Colonic mucosa (tissue), 4 donors: ENCODE data around the gene FRYL. TPM values are rescaled to one million over a fixed set of nuclear protein-coding genes. Genes with fewer than 3 reads are reported as not detected.

Experiments used
- DNase-seq: peaks from one replicate; pipeline ENCODE4 v3.0.0-alpha.2; 2020
- H3K27ac ChIP-seq: fragments of 200-600 bp; one replicate; pipeline ENCODE4 v1.8.0; 2021
- H3K27me3 ChIP-seq: fragments of 200-600 bp; one replicate; pipeline ENCODE4 v1.8.0; 2021
- H3K36me3 ChIP-seq: fragments of 200-600 bp; one replicate; pipeline ENCODE4 v1.8.0; 2021
- H3K4me1 ChIP-seq: fragments of 200-600 bp; one replicate; pipeline ENCODE4 v1.8.0; 2021; ENCODE audit warnings: mild to moderate bottlenecking
- H3K4me3 ChIP-seq: fragments of 200-600 bp; one replicate; pipeline ENCODE4 v1.8.0; 2021
- H3K9ac ChIP-seq, 2 donors: one replicate each; pipeline ENCODE4 v1.7.0; 2013; ENCODE audit warnings: control low read depth in 2 of 2, low read depth in 2 of 2, low read length in 2 of 2
- H3K9me3 ChIP-seq: fragments of 200-600 bp; one replicate; pipeline ENCODE4 v1.8.0; 2021
- CTCF ChIP-seq: fragments of 200-600 bp; IDR thresholded peaks from one replicate; pipeline ENCODE4 v1.8.0; 2022; ENCODE audit warnings: antibody characterized with exemption, mild to moderate bottlenecking
- intact Hi-C: fragments of 100-400 bp; cut with DNase I; formaldehyde crosslinking; loops from one replicate; pipeline ENCODE4 v1.14.1; 2022
- total RNA-seq, 2 donors: library from RNA; stranded (reverse); fragmentation: NEBNext Ultra II Directional in 1 of 2; extraction: Animal tissue kit (Norgen Biotek cat#: 25700) in 1 of 2; gene quantifications; one replicate each; pipeline ENCODE4 v1.2.1, GENCODE V29; 2021
- donor health status: healthy.
- donor health status: DM: no; HTN: no; CAD: no.
- donor health status: DM: no; HTN: no; CAD: no.

The FRYL gene
- total RNA-seq, 2 donors from 2014 or later: 193 to 292 TPM

GRCh38 chr4:48470570-48470969 lies 309.5 kb downstream of the FRYL start:
- Histone ChIP-seq H3K27ac (no peak overlapping the region), H3K9ac (no peak overlapping the region), H3K4me3 (no peak overlapping the region), H3K27me3 (no peaks in the 10 kb centered on the region), H3K9me3 (no peaks in the 10 kb centered on the region), H3K36me3 (no peaks in the 10 kb centered on the region), H3K4me1 (no peaks in the 10 kb centered on the region)
- intact Hi-C loops: loop anchor here (10.0 kb wide), 1 partner anchor 166 kb away; no protein-coding TSS in a partner anchor
- TF ChIP-seq CTCF: no peak
- DNase-seq: no peak

GRCh38 chr4:48470137-48470536 lies 309.9 kb downstream of the FRYL start:
- no peaks in the 10 kb centered on the region for H3K4me1 ChIP-seq
- H3K9me3 ChIP-seq: no peaks in the 10 kb centered on the region
- H3K9ac ChIP-seq: no peak overlapping the region
- no peak for DNase-seq
- no peaks in the 10 kb centered on the region for H3K27me3 ChIP-seq
- intact Hi-C loops: loop anchor here (10.0 kb wide), 1 partner anchor 165 kb away; no protein-coding TSS in a partner anchor
- no peak for TF ChIP-seq CTCF
- H3K4me3 ChIP-seq: no peak overlapping the region
- no peaks in the 10 kb centered on the region for H3K36me3 ChIP-seq
- H3K27ac ChIP-seq: no peak overlapping the region

GRCh38 chr4:48467891-48468290 lies 312.2 kb downstream of the FRYL start:
- H3K9ac ChIP-seq: no peak overlapping the region
- no peak for DNase-seq
- H3K27ac ChIP-seq: no peak overlapping the region
- H3K36me3 ChIP-seq: no peaks in the 10 kb centered on the region
- no peaks in the 10 kb centered on the region for H3K4me1 ChIP-seq
- no peaks in the 10 kb centered on the region for H3K9me3 ChIP-seq
- H3K4me3 ChIP-seq: no peak overlapping the region
- intact Hi-C loops: no loop called here
- TF ChIP-seq CTCF: no peak
- H3K27me3 ChIP-seq: no peaks in the 10 kb centered on the region

GRCh38 chr4:48467442-48467841 lies 312.6 kb downstream of the FRYL start:
- Histone ChIP-seq H3K36me3 (no peaks in the 10 kb centered on the region), H3K4me1 (no peaks in the 10 kb centered on the region), H3K9ac (no peak overlapping the region), H3K9me3 (no peaks in the 10 kb centered on the region), H3K27ac (no peak overlapping the region), H3K27me3 (no peaks in the 10 kb centered on the region), H3K4me3 (no peak overlapping the region)
- intact Hi-C loops: no loop called here
- TF ChIP-seq CTCF: no peak
- DNase-seq: no peak

GRCh38 chr4:48462363-48462762 lies 317.7 kb downstream of the FRYL start:
- Histone ChIP-seq H3K9me3 (no peaks in the 10 kb centered on the region), H3K27ac (no peak overlapping the region), H3K9ac (no peak overlapping the region), H3K36me3 (no peaks in the 10 kb centered on the region), H3K4me1 (no peaks in the 10 kb centered on the region), H3K4me3 (no peak overlapping the region), H3K27me3 (no peaks in the 10 kb centered on the region)
- DNase-seq: no peak
- intact Hi-C loops: no loop called here
- TF ChIP-seq CTCF: no peak

- no peaks in the 10 kb centered on the region for H3K4me1 ChIP-seq
- no peak overlapping the region for H3K27ac ChIP-seq
- H3K4me3 ChIP-seq: no peak overlapping the region
- no peaks in the 10 kb centered on the region for H3K9me3 ChIP-seq
- no peak for DNase-seq
- H3K27me3 ChIP-seq: no peaks in the 10 kb centered on the region
- no peak overlapping the region for H3K9ac ChIP-seq
- no peak for TF ChIP-seq CTCF
- H3K36me3 ChIP-seq: no peaks in the 10 kb centered on the region
- intact Hi-C loops: no loop called here
Observed at GRCh38 chr4:48461000-48461399, 319.1 kb downstream of the FRYL start.
